HG03139 (cell line): ENCODE measurements around the gene MAP2K4.
"Not testable (repeated sequence)": the region's sequence is repeated elsewhere in the genome, so short reads cannot be mapped to it uniquely, and the experiment has no call there.

ENCODE experiments used
- ATAC-seq: cut with Tn5 transposase; IDR thresholded peaks from one replicate; pipeline ENCODE4 v1.9.1; 2021; ENCODE audit not compliant: unreplicated experiment

MAP2K4 gene

DNA sequence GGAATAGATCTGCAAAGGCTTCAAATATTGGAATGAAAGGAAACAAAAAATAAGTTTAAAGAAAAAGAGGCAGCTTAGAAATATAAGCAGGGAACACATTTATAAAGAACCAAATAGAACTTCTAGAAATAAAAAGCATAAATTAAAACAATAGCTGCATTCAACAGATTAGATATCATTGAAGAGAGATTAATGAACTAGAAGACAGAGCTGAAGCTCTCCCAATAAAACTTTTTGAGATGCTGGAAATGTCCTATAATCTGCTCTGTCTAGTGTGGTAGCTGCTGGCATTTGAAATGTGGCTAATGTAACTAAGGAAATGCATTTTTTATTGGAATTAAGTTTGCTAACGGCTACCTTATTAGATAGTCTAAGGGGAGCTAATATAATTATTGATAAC is 115.6 kb downstream of the MAP2K4 start:
- ATAC-seq: no peak

DNA sequence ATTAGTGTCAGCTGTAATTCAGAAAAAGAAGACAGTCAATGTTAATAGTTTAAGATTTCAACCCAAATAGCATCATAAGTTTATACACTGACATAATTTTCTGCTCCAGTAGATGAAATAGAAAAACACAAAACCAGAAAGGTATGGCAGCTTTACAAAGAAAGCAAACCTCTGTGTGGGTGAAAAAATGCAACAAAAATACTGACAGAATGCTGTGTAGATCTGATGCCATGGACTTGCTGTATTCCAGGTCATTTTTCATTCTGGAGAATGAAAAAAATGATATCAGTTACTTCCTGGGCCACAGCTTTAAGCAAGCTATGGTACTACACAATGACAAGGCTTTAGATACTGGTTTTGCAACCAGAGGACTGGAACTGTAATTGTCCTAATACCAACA is 116.0 kb downstream of the MAP2K4 start:
- no peak for ATAC-seq

DNA sequence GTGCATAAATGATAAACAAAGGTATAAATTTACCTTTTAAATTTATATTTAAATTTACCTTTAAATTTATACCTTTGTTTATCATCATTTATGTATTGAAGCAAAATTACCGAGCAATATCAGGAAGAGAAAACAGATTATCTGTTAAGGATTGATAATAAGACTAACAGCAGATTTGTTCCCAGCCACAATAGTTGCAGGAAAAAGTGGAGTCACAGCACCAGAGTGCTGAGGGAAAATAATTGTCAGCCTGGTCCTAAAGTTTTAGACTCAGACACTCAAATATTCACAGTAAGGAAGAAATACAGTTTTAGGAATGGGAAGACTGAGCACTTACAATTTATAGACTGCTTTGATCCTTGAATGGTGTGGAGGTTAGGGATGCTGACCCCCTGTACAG is 117.2 kb downstream of the MAP2K4 start:
- no peak for ATAC-seq

DNA sequence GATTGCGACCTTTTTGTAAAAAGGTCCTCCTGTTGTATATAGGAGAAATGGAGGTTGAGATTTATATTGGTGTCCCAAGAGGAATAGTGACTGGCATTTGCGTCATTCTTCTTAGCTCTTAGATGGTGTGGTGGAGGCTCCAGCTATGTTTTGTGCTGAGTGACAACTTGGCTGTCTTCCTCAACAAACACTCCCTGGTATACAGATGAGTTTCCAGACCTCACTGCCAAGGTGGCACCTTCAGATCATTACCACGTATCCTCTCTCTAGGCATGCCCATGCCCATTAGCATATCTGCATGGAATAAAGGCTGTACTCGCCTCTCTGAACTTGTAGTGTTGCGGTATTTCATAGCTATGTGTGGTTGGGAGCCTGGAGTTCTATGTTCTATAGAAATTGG is 120.0 kb downstream of the MAP2K4 start:
- ATAC-seq: no peak

DNA sequence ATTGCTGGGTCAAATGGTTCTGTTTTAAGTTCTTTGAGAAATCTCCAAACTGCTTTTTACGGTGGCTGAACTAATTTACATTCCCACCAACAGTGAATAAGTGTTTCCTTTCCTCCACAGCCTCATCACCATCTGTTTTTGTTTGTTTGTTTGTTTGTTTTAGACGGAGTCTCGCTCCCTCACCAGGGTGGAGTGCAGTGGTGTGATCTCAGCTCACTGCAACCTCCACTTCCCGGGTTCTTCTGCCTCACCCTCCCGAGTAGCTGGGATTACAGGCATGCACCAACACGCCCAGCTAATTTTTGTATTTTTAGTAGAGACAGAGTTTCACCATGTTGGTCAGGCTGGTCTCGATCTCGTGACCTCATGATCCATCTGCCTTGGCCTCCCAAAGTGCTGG is 141.5 kb downstream of the MAP2K4 start:
- not testable (repeated sequence) for ATAC-seq

DNA sequence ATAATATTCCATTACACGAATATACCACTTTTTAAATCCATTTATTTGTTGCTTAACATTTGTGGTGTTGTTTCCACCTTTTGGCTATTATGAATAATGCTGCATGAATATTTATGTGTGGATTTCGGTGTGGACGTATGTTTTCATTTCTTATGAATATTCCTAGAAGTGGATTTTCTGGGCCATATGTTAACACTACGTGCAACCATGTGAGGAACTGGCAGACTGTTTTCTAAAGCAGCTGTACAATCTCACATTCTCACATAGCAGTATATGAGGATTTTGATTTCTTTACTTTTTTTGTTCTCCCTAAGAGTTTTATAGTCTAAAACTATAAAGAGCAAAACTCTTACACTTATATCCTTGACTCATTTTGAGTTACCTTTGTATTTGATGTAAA is 143.4 kb downstream of the MAP2K4 start:
- no peak for ATAC-seq

DNA sequence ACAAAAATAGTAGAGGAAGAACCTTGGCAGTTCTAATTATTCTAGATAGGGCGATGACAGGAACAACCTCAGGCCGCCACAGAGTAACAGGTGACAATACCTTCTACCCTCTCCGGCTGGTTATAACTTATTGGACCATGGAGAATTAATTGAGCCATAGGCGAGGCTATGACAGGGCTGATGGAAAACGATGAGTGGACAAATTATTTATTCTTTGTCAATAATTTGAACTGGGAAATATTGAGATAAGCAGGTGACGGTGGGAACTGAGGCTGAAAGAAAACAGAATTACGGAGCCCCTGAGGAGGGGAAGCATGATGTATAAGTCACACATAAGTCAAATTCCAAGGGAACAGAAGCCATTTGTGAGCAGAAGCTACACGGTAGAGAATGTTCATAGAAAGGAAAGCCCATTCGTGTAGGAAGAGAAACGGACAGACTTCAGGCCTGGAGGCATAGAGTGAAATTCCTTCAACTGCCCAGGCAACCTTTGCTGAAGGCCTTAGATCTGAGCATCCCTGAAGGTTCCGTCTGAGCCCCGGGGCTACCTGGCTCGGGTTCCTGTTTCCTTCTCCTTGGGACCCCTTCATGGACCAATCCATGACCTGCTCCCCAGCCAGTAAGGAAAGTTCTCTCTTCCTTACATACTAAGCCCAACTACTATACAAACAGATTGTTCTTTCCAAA is 158.1 kb downstream of the MAP2K4 start:
- ATAC-seq: no peak

DNA sequence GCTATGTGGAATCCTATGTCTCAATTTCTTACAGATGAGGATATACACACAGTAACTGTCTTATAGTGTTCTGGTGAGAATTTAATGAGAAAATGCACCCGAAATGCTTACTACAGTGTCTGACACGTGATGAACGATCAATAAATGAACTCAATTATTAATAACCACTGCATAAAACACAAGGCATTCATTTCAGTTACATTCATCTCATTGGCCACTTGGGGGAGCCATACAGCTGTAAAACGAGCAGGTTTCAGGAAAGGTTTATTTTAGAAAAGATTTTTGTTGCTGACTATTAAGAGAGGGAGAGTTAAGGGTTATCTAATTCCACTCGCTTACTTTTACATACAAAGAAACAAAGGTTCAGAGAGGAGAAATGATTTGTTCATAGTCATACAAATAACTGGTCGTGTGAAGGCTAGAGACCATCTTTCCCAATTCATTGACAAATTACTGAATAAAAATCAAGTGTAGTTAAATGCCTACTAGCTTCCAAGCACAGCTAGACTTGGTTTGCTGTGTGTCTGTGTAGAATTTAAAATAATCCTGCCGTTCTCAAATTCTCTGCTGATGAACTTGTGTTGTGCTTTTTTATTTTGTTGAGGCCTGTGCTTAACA is 160.1 kb downstream of the MAP2K4 start:
- no peak for ATAC-seq

DNA sequence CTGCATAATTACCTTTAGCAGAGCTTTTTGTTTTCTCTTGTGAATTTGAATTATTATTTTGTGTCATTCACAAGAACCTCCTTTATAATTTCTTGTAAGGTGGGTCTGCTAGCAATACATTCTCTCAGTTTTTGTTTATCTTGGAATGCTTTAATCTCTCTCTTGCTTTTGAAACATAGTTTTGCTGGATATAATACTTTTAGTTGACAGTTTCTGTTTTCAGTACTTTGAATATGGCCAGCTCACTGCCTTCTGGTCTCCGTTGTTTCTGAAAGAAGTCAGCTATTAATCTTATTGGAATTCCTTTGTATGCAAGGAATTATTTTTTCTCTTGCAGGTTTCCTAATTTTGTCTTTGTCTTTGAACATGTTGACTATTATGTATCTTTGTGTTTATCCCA is 167.0 kb downstream of the MAP2K4 start:
- no peak for ATAC-seq

DNA sequence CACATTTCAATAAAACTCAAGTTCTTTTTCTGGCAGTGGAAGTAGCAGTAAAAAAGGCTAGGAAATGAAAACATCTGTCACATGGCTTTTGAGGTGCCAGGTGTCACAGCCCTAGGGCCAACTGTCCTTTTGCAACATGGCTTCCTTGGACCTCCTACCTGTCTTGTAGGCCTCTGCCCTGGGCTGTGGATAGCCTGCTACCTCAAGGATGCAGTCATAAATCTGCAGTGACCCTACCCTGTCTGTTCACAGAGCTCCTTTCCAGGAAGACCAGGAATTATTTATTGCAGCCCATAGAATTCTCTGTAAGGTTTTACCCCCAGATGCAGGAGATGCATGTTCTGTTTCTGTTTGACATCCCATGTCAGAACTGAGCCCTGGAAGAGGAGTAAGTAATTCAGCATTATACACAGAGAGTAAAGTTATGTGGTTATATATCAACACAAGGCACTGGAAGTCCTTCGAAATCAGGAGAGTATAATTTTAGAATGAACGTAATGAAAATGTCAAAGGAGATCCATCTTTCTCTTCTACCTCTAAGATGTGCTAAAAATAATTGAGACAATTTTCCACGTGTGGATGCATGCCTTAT is 172.6 kb downstream of the MAP2K4 start:
- no peak for ATAC-seq
